Measurements from ENCODE around the gene PRPF6.
"Not testable (repeated sequence)": the region's sequence is repeated elsewhere in the genome, so short reads cannot be mapped to it uniquely, and the experiment has no call there.

The PRPF6 gene

GRCh38 chr20:63962426-63963347 lies 18.2 kb upstream of the PRPF6 start:
- no peak for DNase-seq

GRCh38 chr20:63963348-63963741 lies 17.6 kb upstream of the PRPF6 start:
- DNase-seq, result no peak

GRCh38 chr20:63963784-63964301 lies 17.1 kb upstream of the PRPF6 start:
- no peak for DNase-seq

GRCh38 chr20:63964412-63964811 lies 16.5 kb upstream of the PRPF6 start:
- DNase-seq, result no peak

GRCh38 chr20:63966172-63966943 lies 14.6 kb upstream of the PRPF6 start:
- DNase-seq, result no peak

- no peak for DNase-seq
Measured at GRCh38 chr20:63966944-63967322, 14.0 kb upstream of the PRPF6 start.

- no peak for DNase-seq
Measured at GRCh38 chr20:63967330-63968135, 13.4 kb upstream of the PRPF6 start.

GRCh38 chr20:63968136-63968927 lies 12.6 kb upstream of the PRPF6 start:
- DNase-seq, result no peak

GRCh38 chr20:63968928-63969760 lies 11.8 kb upstream of the PRPF6 start:
- DNase-seq, result no peak

- DNase-seq, result peak; percentile 52
Measured at GRCh38 chr20:63969838-63970713, 10.9 kb upstream of the PRPF6 start, which contains the start of gene ZNF512B. ZNF512B (minus strand) TSS chr20:63969930; CDS start chr20:63967950, 1,980 bp downstream.

- no peak for DNase-seq
Measured at GRCh38 chr20:63970714-63971431, 10.1 kb upstream of the PRPF6 start.

GRCh38 chr20:63971960-63972311 lies 9.0 kb upstream of the PRPF6 start:
- DNase-seq, result not testable (repeated sequence)

- no peak for DNase-seq
Measured at GRCh38 chr20:63972312-63973159, 8.4 kb upstream of the PRPF6 start.

GRCh38 chr20:63973160-63973479 lies 7.8 kb upstream of the PRPF6 start:
- DNase-seq, result no peak

GRCh38 chr20:63973636-63974401 lies 7.1 kb upstream of the PRPF6 start:
- DNase-seq, result peak; percentile 78

GRCh38 chr20:63974402-63975200 lies 6.3 kb upstream of the PRPF6 start:
- peak; percentile 92 for DNase-seq

GRCh38 chr20:63976511-63976910 lies 4.4 kb upstream of the PRPF6 start:
- DNase-seq, result not testable (repeated sequence)

Data from DMS79 treated with DMSO at 0.1 percent for 48 hours (cell line).